IPS DF 6.9 (cell line): ENCODE measurements around the gene TTC39A.

ENCODE experiments used
- DNase-seq: peaks from one replicate; pipeline ENCODE4 v3.0.0-alpha.2; 2013; ENCODE audit warnings: low read depth, low spot score
- H3K27ac ChIP-seq: one replicate; pipeline ENCODE4 v1.5.1; 2013; ENCODE audit warnings: low read length, control low read depth
- H3K27me3 ChIP-seq: 2 replicates; pipeline ENCODE4 v1.6.1; 2013; ENCODE audit warnings: mild to moderate bottlenecking, low read length; ENCODE audit not compliant: control insufficient read depth, insufficient read depth
- H3K36me3 ChIP-seq: 2 replicates; pipeline ENCODE4 v1.6.1; 2013; ENCODE audit warnings: low read length; ENCODE audit not compliant: control insufficient read depth, insufficient read depth
- H3K4me1 ChIP-seq: 2 replicates; pipeline ENCODE4 v1.6.1; 2013; ENCODE audit warnings: low read length; ENCODE audit not compliant: control insufficient read depth, insufficient read depth
- H3K4me3 ChIP-seq: 2 replicates; pipeline ENCODE4 v1.5.1; 2013; ENCODE audit warnings: mild to moderate bottlenecking, low read length
- H3K9me3 ChIP-seq: 2 replicates; pipeline ENCODE4 v1.6.1; 2013; ENCODE audit warnings: low read length, inconsistent platforms; ENCODE audit not compliant: control insufficient read depth, insufficient read depth
- WGBS: extraction: QIAGEN DNeasy Blood & Tissue Kit; methylation state at CpG from one replicate; pipeline ENCODE4 v1.1.7; 2013; ENCODE audit warnings: mixed read lengths, missing lambda C conversion rate; ENCODE audit not compliant: insufficient read length, insufficient coverage; 5-methylcytosine and 5-hydroxymethylcytosine counted together

Gene TTC39A

GRCh38 chr1:51305371-51305823 is 25.0 kb downstream of the TTC39A start:
- no peak overlapping the region for H3K4me3 ChIP-seq
- no peak overlapping the region for H3K27ac ChIP-seq
- H3K36me3 ChIP-seq: no peaks in the 10 kb centered on the region; the same call in 1 of the 2 replicates
- WGBS: no CpG with 5 or more reads among the region's 4 CpGs
- DNase-seq: no peak
- H3K27me3 ChIP-seq: no peaks in the 10 kb centered on the region
- no peaks in the 10 kb centered on the region for H3K4me1 ChIP-seq
- H3K9me3 ChIP-seq: no peaks in the 10 kb centered on the region

DNA sequence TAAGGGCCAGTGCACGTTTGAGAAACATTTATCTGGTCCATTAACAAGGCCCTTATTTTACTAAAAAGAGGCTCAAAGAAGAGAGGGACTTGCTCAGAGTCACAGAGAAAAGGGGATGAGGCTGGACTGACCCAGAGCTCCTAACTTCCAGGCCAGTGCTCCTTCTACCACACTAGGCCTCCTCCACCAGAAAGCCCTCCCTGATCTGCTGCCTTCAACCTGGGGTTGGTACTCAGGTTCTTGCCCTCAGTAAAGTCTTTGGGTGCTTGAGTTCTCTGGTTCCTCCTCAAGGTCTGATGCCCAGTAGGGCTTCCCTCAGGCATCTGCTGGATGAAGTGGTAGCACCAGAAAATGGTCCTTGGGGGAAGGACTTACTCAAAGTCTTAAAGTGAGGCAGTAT is 26.0 kb downstream of the TTC39A start:
- H3K4me1 ChIP-seq: no peaks in the 10 kb centered on the region
- no peaks in the 10 kb centered on the region for H3K27me3 ChIP-seq
- WGBS: no CpG with 5 or more reads among the region's 1 CpG
- no peaks in the 10 kb centered on the region; the same call in 1 of the 2 replicates for H3K36me3 ChIP-seq
- no peak for DNase-seq
- H3K4me3 ChIP-seq: no peak overlapping the region
- H3K9me3 ChIP-seq: no peaks in the 10 kb centered on the region
- no peak overlapping the region for H3K27ac ChIP-seq

- Histone ChIP-seq H3K4me3 (no peak overlapping the region), H3K27ac (no peak overlapping the region), H3K9me3 (no peaks in the 10 kb centered on the region), H3K4me1 (no peaks in the 10 kb centered on the region), H3K27me3 (no peaks in the 10 kb centered on the region), H3K36me3 (no peaks in the 10 kb centered on the region; the same call in 1 of the 2 replicates)
- WGBS: no CpG with 5 or more reads among the region's 8 CpGs
- no peak for DNase-seq
Observed at GRCh38 chr1:51303751-51304251, 26.6 kb downstream of the TTC39A start.

DNA sequence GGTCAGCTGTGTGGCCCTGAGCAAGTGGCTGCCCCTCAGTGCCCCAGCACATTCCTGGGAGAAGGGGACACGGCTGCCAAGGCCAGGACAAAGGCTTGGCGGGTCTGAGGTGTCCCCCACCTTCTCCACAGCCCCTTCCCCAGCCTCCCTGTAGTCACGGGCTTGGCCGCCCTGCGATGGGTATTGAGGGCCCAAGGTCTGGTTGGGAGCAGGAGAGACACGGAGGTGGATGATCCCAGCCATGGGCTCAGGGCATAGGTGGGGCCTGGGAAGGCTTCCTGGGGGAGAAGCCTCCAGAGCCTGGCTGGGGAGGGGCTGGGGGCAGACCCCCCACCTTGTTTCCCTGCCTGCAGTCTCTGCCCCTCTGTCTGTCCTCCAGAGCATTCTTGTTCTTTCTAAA is 27.0 kb downstream of the TTC39A start:
- no peak overlapping the region for H3K27ac ChIP-seq
- H3K4me1 ChIP-seq: no peaks in the 10 kb centered on the region
- no peaks in the 10 kb centered on the region for H3K27me3 ChIP-seq
- WGBS: no CpG with 5 or more reads among the region's 6 CpGs
- H3K36me3 ChIP-seq: no peaks in the 10 kb centered on the region; the same call in 1 of the 2 replicates
- H3K9me3 ChIP-seq: no peaks in the 10 kb centered on the region
- no peak overlapping the region for H3K4me3 ChIP-seq
- DNase-seq: no peak

DNA sequence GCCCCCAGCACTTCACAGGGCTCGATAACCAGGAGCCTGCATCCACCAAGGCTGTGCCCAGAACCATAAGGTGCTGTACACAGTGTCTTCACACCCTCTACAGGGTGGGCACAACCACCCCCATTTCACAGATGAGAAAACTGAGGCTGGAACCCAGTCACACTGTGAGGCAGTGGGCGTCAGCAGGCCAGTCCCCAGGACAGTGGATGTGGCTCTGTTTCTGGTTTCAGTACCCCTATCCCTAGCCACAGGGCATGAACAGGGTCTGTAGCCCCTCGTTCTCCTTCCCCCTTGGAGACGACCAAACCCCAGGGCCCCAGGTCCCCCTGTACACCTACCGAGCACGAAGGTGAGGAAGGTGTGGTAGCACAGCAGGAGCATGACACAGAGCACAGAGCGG is 27.6 kb downstream of the TTC39A start:
- DNase-seq: no peak
- no peaks in the 10 kb centered on the region for H3K4me1 ChIP-seq
- no peaks in the 10 kb centered on the region for H3K27me3 ChIP-seq
- WGBS: no CpG with 5 or more reads among the region's 7 CpGs
- H3K9me3 ChIP-seq: no peaks in the 10 kb centered on the region
- no peak overlapping the region for H3K27ac ChIP-seq
- no peaks in the 10 kb centered on the region; the same call in 1 of the 2 replicates for H3K36me3 ChIP-seq
- no peak overlapping the region for H3K4me3 ChIP-seq

DNA sequence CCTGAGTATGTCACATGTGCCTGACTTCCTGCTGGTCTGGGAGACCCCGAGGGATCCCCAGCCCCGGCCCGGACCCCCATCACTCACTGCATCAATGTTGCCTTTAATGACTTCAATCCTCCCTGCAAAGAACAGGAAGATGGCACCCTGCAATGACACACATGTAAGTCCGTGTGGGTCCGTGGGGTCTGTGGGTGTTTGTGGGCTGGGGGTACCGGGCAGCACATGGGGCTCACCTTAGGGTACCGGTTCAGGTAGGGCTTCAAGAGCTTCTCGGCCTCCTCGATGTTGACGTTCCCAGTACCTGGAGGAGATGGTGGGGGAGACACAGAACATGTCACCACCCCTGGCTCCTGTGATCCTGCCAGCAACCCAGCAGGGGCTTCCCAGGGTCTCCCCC is 28.1 kb downstream of the TTC39A start:
- no CpG with 5 or more reads among the region's 10 CpGs for WGBS

DNA sequence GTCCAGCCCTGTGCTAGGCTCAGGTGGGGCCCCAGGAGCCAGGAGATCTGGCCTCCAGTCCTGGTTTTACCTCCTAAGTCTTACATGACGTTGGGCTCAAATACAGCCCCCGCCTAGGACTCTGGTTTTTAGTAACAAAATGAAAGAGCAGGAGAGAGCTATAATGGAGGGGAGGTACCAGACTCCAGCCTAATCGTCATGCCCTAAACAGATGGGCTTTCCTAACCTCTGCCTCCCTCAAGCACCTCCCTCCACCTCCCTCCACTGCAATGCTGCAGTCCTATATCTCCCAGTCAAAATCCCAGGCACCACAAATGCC is 28.6 kb downstream of the TTC39A start:
- H3K27me3 ChIP-seq: no peaks in the 10 kb centered on the region
- WGBS: no CpG with 5 or more reads among the region's 3 CpGs
- H3K36me3 ChIP-seq: no peaks in the 10 kb centered on the region; the same call in 1 of the 2 replicates
- DNase-seq: no peak
- no peak overlapping the region for H3K4me3 ChIP-seq
- no peak overlapping the region for H3K27ac ChIP-seq
- H3K4me1 ChIP-seq: no peaks in the 10 kb centered on the region
- no peaks in the 10 kb centered on the region for H3K9me3 ChIP-seq

More for the DNA sequence above, 28.1 kb downstream of the TTC39A start:
- H3K4me1 ChIP-seq: no peaks in the 10 kb centered on the region
- no peaks in the 10 kb centered on the region; the same call in 1 of the 2 replicates for H3K36me3 ChIP-seq
- no peak overlapping the region for H3K4me3 ChIP-seq
- H3K9me3 ChIP-seq: no peaks in the 10 kb centered on the region
- no peak overlapping the region for H3K27ac ChIP-seq
- no peak for DNase-seq
- no peaks in the 10 kb centered on the region for H3K27me3 ChIP-seq

DNA sequence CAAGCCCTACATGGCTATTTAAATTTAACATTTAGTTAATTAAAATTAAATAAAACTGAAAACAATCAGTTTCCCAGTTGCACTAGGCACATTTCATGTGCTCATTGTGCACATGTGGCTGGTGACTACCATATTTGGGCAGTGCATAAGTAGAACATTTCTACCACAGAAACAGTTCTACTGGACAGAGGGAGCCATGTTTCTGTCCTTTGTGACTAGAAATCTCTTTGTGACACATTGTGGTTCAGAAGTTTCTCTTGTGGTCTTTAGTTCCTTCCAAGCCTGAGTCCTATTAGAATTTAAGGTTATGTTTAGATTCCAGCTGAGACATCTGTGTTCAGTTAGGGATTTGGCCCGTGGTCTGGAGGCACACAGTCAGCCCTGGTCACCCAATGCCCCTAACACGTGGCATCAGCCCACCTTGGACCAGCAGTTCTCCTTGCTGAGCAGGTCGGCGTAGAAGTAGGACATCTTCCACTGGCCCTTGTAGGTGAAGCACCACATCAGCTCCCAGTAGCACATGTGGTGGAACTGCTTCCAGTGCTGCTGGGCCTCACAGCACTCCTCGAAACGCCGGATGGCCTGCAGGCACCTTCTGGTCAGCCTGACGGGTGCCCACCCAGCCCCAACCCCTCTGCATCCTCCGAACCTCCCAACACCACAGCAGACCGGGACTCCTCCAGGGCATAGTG is 29.1 kb downstream of the TTC39A start:
- Histone ChIP-seq H3K4me1 (peaks cover 4% of the 10 kb centered on the region; the same call in 1 of the 2 replicates), H3K27me3 (no peaks in the 10 kb centered on the region), H3K9me3 (no peaks in the 10 kb centered on the region), H3K4me3 (no peak overlapping the region), H3K36me3 (no peaks in the 10 kb centered on the region; the same call in 1 of the 2 replicates), H3K27ac (no peak overlapping the region)
- no peak for DNase-seq
- no CpG with 5 or more reads among the region's 10 CpGs for WGBS

DNA sequence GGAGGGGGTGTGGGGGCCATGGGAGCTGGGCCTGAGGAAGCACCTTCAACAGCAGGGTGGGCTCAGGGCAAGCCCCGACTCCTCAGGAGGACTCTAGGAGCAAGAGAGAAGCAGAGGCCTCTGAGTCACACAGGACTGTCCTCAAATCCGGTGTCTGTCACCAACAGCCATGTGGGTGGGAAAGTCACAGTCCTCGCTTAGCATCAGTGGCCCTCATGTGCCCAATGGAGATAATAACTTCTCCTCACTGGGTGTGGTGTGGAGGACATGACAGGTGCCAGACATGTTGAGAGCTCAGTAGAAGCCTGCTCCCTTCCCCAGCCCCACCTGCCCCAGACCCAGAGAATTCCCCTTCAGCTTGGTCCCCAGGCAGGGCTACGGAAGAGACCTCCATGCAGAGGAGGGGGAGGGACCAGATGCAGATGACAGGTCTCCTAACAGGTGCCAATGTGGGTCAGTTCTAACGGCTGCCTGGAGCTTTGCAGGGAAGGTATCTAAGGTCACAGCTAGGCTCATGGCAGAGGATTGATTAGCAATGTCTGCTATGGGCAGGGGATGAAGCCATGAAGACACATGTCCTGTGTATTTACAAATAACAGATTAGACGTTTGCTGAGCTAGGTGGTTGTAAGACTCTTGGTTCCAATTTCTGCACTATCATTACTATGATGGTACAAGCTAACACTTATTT is 30.2 kb downstream of the TTC39A start:
- no peak overlapping the region for H3K27ac ChIP-seq
- WGBS: no CpG with 5 or more reads among the region's 6 CpGs
- no peaks in the 10 kb centered on the region for H3K9me3 ChIP-seq
- H3K4me1 ChIP-seq: peaks cover 7% of the 10 kb centered on the region; the same call in 1 of the 2 replicates
- DNase-seq: no peak
- H3K36me3 ChIP-seq: no peaks in the 10 kb centered on the region; the same call in 1 of the 2 replicates
- H3K4me3 ChIP-seq: no peak overlapping the region
- no peaks in the 10 kb centered on the region for H3K27me3 ChIP-seq

- WGBS: no CpG with 5 or more reads among the region's 11 CpGs
- no peak overlapping the region for H3K4me3 ChIP-seq
- DNase-seq: no peak
- H3K36me3 ChIP-seq: no peaks in the 10 kb centered on the region; the same call in 1 of the 2 replicates
- H3K9me3 ChIP-seq: no peaks in the 10 kb centered on the region
- no peaks in the 10 kb centered on the region for H3K27me3 ChIP-seq
- H3K27ac ChIP-seq: no peak overlapping the region
- H3K4me1 ChIP-seq: peaks cover 7% of the 10 kb centered on the region; the same call in 1 of the 2 replicates
Observed at GRCh38 chr1:51299185-51299885, 31.0 kb downstream of the TTC39A start.
